GM19395 (cell line): Measurements from ENCODE around the gene NPC1L1.
A peak's percentile ranks its signal among the peaks of the same experiment; 100 is the strongest.
"Not testable (repeated sequence)": the region's sequence is repeated elsewhere in the genome, so short reads cannot be mapped to it uniquely, and the experiment has no call there.

Experiments used
- ATAC-seq: cut with Tn5 transposase; IDR thresholded peaks from one replicate; pipeline ENCODE4 v1.9.1; 2021; ENCODE audit warnings: mild to moderate bottlenecking, moderate library complexity; ENCODE audit not compliant: unreplicated experiment

The NPC1L1 gene

DNA sequence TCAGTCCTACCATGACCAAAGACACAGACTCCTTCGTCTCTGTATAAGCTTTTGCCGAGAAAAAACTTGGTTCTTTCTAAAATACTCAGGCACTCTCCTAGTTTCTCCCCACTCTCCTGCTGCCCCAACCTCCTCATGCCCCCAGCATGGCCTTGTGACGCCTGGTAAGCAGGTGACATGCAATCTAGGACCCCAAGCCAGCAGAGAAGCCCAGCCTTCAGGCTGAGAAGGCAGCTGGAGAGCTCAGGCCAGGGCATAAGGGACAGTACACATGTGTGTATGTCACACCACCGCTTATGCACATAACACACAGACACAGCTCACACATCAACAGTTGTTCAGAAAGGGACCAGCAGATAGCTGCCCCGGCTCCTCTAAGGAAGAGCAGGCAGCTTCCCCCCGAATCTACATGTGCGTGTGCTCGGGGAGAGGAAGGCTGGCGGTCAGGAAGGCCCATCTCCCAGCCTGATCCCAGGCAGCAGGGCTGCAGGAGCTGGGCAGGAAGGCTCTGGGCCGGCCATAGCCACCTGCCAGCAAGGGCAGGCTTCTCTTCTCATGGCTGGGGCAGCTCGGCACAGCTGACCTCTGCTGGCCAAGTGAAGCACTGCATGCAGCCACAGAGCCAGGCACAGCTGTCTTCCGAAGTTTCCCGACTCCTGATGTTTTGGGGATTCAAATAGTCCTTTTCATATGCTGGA is 24.1 kb upstream of the NPC1L1 start:
- peak; percentile 80 for ATAC-seq

DNA sequence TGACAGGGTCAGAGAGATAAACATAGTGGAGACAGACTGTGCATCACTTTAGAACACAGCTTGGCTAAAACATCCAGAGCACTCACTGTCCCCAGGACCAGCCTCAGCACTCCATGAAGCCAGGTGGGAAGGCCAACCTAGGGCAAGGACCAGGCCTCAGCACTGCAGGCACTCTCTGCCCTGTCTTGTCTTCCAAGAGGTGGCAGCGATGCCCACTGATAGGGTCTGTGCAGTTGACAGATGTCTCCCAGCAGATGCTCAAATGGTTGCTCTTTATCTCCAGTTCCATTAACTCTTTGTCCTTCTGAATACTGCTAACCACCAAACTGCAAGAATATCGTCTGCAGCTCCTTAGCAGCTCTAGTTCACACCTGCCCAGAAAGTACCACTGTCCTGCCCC is 23.5 kb upstream of the NPC1L1 start:
- no peak for ATAC-seq

DNA sequence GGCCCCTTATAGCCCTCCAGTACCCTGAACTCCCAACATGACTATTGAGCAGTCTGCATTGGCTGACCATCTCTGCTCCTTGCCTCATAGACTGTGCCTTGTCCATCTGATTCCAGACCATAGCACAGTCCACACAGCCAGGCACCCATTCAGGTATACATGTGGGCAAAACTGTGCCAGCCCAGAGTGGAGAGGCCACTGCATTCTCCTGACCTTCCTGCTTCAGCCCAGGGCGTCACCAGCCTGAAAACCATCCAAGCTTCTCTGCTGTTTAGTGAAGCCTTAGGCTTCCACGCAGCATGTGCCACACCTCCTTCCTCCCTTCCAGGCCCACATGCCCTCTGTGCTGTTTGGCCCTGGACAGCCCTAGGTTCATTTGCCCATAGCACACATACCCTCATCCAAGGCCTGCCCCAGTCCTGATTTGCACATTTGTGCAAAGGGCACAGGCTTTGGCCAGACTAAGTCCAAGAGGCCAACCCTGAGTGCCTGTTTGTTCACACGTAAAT is 22.1 kb upstream of the NPC1L1 start:
- ATAC-seq = no peak

DNA sequence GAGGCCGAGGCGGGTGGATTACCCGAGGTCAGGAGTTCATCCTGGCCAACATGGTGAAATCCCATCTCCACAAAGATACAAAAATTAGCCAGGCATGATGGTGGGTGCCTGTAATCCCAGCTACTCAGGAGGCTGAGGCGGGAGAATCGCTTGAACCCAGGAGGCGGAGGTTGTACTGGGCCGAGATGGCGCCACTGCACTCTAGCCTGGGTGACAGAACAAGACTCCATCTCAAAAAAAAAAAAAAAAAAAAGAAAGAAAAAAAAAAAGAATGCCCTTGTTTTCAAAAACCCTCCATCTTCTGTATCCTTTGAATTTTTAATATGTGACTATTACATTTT is 21.5 kb upstream of the NPC1L1 start:
- not testable (repeated sequence) for ATAC-seq

DNA sequence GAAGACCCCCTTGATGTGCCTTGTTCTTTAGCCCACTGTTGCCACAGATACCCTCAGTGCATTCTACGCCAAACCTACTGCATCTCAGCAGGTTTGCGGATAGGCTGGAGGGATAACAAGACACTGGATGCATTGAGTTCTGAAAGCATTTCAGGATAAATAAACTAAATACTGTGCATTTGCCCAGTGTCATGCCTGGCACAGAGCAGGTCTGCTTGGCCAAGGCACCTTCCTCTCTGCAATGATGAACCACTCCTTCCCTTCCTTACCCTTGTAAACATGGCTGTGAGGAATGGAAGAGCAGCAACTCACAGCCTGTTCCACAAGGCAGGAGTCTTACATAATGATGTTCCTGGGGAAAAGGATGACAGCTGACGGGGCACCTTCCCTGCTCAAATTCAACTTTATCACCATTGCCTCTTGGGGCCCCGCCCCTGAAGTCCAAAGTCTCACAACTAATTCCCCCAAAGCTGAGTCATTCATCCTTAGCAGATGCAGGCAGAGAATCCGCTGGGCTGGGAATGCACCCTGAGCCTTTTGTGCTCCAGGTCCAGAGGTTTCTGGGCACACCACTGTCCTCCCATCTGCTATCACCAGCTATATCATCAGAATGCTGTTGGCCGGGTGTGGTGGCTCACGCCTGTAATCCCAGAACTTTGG is 21.0 kb upstream of the NPC1L1 start:
- no peak for ATAC-seq

DNA sequence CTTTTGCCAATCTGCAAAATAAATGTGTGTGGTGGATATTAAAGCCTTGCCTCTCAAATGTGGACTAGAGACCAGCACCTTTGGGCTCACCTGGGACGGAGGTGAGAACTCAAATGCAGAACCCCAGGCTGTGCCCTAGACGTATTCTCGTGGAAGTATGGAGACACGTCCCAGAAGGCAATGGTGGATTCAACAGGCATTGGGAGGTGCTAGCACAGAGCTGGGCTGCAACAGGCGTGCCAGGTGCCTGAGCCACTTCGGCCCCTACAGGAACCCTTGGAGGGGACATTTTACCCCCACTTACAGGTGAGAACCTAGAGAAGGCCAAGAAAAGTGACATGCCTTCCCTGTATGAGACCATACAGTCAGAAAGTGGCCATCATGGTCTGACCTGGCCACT is 20.4 kb upstream of the NPC1L1 start:
- ATAC-seq = no peak

DNA sequence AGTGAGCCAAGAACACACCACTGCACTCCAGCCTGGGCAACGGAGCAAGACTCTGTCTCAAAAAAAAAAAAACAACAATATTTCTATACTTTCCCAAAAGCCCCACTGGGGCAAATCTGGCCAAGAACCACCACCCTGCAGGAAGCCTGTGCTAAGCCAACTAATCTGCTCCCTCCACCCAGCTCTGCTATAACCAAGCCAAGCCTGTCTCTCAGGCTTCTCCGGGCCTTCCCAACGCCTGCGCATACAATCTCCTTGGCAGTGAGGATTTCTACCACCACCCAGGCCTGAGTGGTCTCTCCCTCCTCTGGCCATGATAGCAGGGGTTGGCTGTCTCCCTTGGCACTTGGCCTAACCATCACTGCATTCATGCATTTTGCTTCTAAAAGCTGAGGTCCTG is 18.4 kb upstream of the NPC1L1 start:
- ATAC-seq = no peak

DNA sequence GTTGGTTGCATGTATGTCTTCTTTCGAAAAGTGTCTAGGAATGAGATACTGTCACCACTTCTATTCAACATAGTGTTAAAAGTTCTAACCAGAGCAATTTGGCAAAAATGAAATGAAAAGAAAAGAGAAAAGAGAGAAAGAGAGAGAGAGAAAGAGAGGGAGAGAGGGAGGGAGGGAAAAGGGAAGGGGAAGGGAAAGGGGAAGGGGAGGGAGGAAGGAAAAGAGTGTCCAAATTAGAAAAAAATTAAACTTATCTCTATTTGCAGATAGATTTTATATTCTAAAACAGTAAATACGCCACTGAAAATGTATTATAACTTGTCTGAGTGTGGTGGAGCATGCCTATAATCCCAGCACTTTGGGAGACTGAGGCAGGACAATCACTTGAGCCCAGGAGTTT is 16.4 kb upstream of the NPC1L1 start:
- ATAC-seq = no peak

DNA sequence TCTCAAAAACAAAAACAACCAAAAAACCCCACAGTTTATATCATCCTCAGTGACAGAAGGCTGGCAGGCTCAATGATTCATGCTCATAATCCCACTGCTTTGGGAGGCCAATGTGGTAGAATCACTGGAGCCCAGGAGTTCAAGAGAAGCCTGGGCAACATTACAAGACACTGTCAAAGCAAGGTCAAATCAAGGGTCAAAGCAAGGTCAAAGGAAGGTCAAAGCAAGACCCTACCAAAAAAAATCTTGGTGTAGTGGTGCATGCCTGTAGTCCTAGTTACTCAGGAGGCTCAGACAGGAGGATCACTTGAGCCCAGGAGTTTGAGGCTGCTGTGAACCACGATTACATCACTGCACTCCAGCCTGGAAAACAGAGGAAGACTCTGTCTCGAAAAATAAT is 14.2 kb upstream of the NPC1L1 start:
- no peak for ATAC-seq

DNA sequence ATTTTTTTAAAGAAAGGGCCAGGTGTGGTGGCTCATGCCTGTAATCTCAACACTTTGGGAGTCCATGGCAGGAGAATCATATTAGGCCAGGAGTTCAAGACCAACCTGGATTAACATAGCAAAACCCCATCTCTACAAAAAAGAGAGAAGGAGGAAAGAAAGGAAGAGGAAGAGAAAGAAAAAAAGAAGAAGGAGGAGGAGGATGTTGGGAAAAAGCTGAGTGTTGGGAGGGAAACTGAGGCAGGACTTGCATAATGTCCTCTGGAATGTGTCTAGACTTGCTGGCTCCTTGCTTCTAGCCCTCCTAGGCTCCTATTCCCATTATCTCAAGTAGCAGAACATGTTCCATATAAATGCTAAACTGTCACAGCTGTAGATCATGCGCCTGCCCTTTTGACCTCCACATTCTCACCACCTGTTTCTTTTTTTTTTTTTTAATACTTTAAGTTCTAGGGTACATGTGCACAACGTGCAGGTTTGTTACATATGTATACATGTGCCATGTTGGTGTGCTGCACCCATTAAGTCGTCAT is 11.4 kb upstream of the NPC1L1 start:
- ATAC-seq = not testable (repeated sequence)

DNA sequence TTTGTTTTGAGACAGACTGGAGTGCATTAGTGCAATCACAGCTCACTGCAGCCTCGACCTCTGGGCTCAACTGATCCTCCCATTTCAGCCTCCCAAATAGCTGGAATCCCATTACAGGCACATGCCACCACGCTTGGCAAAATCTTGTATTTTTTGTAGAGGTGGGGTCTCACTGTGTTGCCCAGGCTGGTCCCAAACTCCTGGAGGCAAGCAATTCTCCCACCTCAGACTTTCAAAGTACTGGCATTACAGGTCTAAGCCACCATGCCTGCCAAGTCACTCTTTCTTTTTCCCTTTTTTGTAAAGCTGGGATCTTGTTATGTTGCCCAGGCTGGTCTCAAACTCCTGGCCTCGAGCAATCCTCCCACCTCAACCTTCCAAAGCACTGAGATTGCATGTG is 8.3 kb upstream of the NPC1L1 start:
- no peak for ATAC-seq

DNA sequence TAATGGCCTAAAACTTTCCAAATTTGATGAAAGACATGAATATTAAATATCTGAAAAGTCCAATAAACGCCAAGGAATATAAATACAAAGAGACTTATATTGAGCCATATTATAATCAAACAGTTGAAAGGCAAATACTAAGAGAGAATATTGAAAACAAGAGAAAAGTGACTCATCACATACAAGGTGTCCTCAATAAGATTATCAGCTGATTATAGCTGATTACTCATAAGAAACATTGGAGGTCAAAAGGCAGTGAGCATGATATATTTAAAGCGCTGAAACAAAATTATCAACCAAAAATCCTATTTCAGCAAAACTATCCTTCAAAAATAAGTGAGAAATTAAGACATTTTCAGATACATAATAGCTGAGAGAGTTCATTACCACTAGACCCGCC is 7.8 kb upstream of the NPC1L1 start:
- no peak for ATAC-seq

DNA sequence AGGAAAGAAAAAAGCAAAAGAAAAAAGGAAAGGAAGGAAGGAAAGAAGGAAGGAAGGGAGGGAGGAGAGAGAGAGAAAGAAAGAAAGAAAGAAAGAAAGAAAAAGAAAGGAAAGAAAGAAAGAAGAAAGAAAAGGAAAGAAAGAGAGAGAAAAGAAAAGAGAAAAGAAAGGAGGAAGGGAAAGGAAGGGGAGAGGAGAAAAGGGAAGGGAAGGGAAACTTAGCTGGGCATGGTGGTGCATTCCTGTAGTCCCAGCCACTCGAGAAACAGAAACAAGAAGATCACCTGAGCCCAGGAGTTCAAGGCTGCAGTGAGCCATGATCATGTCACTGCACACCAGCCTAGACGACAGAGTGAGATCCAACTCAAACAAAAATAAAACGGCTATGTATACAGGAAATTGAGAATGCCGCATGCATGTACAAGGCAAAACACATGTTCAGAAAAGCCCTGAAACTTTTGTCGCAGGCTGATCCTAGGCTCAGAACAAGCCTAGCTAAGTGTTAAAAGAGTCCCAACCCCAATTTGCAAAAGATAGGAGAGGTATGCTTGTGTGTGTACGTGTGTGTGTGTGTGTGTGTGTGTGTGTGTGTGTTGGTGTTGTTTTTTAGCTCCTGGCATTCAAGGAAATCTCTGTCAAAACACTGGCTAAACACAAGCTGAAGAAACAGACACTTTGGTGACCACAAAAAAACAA is 6.6 kb upstream of the NPC1L1 start:
- ATAC-seq = no peak

DNA sequence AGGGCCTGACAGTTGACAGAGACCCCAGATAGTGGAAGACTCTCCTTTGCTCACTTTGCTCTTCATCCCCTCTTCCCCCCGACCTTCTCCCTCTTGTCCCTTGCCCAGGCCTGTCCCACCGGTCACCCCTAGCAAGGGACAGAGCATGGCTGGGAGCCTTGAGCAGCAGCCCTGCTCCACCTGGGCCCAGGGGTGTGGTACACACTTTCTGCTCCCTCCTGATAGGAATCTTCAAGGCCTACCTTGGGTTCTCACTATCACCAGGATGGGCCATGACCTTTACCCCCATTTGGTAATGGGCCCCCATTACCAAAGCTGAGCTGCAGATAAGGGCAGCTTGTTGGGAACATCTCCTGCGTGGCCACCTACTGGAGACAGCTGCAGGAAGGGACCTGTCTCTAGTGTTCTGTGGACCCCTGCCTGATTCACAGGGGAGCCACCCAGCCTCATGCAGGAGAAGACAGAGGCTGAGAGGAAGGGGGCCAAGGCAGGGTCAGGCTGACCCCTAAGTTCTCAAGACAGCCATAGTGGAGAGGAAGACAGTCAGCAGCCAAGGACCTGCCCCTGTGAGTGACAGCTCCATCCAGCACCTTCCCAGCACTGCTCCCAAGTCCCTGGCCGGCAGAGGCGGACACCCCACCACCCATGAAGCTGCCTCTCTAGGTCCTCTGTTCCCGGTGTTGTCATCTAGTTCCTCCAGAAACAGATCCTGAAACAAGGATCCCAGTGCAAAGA is 913 bp upstream of the NPC1L1 start:
- no peak for ATAC-seq

DNA sequence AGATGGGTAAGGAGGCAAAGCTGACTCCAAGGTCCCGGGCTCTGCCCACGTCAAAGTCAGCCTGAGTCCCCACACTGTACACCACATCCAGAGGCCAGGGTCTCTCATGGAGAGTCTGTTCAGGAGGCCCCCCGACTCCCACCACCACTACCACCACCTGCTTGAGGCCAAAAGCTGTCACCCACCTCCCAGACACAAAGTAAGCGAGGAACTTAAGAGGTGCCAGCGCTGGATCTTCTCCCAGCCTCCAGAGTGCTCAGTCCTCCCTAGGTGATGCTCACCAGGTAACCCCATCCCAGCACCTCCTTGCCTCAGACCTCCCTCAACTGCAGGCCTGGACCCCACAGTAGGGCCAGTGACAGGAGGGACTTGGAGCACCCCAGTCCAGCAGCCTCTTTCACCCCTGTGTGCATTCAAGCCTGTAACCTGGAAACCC is 520 bp downstream of the NPC1L1 start:
- no peak for ATAC-seq

DNA sequence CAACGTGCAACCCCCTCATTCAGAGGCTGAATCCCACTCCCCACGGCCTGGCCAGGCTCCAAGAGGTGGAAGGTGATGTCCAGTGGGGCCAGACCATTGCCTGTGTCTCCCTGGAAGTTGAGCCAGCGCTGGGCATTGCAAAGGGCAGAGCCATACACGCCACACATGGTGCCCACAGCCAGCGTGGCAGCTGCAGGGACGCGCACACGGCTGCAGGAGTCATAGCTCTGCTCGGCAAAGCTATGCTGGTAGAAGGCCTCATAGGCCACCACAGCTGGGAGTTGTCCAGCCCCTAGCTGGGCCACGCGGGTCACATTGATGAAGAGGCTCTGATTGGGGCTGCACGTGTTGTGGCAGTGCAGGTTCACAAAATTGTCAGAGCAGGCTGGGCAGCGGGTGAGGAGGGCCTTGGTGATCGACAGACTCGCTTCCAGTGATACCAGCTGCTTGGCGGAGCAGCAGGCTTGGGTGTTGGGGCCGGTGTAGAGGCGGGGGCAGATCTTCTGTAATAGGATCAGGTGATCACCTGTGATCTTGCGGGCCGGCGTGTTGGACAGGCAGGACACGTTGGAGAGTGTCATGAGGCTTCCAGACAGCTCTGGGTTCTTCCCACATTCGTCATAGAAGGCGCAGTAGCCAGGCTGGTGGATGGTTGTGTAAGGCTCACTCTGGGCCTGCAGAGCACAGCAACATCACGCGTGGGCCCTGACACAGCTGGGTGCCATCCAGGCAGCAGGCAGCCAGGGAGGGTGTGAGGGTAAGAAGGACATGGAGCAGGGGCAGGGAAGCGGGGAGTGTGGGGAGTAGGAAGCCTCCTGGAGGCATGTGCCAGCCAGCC is 1.2 kb downstream of the NPC1L1 start:
- ATAC-seq = no peak

DNA sequence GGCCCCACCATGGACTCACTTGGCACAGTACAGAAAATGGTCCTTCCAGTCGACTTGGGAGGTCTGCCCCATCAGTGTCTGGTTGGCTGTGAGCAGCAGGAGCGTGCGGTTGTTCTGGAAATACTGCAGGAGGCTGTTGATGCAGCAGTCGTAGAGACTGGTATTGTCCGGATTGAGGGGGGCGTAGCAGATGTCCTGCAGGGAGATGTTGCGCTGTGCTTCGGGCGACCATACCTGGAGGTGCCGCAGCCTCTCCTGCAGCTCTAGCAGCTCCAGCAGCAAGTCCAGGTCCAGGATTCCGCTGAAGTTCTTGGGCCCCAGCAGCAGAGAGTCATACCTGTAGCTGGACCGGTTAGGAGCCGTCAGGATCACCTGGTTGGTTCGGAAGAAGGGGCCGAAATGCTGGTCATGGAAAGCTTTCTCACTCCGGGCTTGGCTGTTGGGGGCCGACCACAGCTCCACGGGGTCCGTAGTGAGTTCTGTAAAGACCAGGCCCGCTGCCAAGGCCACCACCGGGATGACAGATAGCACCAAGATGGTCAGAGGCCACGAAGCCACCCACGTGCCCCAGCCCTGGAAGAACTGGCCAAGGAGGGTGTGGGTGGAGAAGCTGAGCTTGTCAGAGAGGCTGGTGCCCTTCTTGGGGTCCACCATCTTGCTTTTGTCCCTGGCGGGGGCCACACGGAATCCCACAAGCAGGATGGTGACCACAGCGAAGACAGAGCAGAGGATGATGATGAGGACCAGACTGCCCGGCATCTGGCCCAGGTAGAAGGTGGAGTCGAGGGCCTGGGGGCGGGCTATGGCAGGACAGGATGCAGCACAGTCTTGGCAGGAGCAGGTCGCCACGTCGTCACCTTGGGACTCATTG is 2.1 kb downstream of the NPC1L1 start:
- ATAC-seq = no peak

DNA sequence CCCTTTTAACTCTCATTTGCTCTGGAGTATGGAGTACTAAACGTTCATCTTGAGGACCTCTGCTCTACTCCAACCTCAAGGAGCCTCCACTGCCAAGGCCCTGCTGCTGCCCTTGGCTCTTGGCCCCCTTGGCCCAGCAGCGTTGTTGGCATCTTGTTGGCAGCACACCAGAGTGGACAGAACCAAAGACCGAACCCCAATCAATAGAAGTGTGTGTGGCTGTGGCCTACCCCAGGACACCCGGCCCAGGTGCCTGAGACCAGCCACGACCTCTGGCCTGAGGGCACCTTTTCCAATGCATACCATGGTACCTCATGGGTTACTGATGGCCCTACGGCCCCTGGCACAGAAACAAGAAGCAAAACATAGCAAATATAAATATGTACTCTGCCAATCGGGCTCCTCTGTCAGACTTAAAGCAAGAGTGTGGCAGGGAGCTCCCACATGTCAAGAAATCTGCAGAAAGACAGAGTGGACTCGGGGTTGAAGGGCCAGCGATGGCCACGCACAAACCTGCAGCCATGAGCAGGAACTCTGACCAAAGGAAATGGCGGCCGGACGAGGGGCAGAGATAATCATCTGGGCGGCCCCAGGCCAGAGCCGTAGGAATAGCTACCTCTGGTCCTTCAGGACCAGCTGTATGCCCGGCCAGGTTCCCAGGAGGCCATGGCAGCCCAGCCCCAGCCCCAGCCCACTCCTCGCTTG is 2.9 kb downstream of the NPC1L1 start:
- ATAC-seq = no peak

DNA sequence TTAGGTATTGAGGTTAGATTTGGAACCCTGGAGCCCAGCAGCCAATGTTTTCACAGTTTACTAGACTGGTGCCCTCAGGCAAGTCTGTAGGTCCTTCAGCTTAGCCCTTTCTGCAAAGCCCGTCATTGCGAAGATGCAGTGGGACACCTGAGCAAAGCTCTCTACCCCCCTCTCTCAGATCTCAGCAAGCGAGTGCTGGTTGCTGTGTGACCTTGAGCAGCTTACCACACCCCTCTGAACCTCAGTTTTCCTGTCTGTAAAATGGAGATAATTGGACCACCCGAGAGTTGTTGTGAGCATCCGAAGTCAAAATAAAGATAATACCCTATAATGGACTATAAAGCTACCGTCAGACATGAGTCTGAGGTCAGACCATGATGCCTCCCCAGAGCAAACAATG is 3.7 kb downstream of the NPC1L1 start:
- ATAC-seq = no peak
